H1 (cell line): Measurements from ENCODE around the gene PSORS1C1.

Experiments
- BACH1 ChIP-seq: IDR thresholded peaks from 2 replicates; pipeline ENCODE4 v1.6.1; 2012; ENCODE audit warnings: low read length, improper control_type of control experiment
- EP300 ChIP-seq, 2 experiments: IDR thresholded peaks; 1 replicate in 1 of 2; 2 replicates in 1 of 2; pipeline ENCODE4 v1.6.1; 2011 to 2012; ENCODE audit warnings: low read depth in 2 of 2, low read length in 2 of 2, mild to moderate bottlenecking in 2 of 2, borderline replicate concordance in 1 of 2, inconsistent platforms in 1 of 2, moderate library complexity in 1 of 2
- HDAC2 ChIP-seq, 2 experiments: fragments of 300-600 bp in 1 of 2; sonication (generic) in 1 of 2; IDR thresholded peaks; 2 replicates each; pipeline ENCODE4 v1.6.1; 2011 to 2012; ENCODE audit warnings: low read depth in 2 of 2, low read length in 2 of 2, mild to moderate bottlenecking in 2 of 2, moderate library complexity in 2 of 2, borderline replicate concordance in 1 of 2, inconsistent platforms in 1 of 2
- HDAC6 ChIP-seq: IDR thresholded peaks from one replicate; pipeline ENCODE4 v1.7.1; 2012; ENCODE audit warnings: low read depth, mild to moderate bottlenecking, inconsistent platforms, low read length, moderate library complexity
- JUN ChIP-seq: IDR thresholded peaks from 2 replicates; pipeline ENCODE4 v1.6.1; 2011; ENCODE audit warnings: low read depth, mild to moderate bottlenecking, improper control_type of control experiment, low read length
- PHF8 ChIP-seq: fragments of 200-600 bp; sonication (generic); conservative IDR thresholded peaks from 2 replicates; pipeline ENCODE4 v1.7.1; 2012; ENCODE audit warnings: low read depth, mild to moderate bottlenecking, inconsistent platforms, low read length, moderate library complexity
- POLR2AphosphoS5 ChIP-seq: IDR thresholded peaks from 2 replicates; pipeline ENCODE4 v1.6.1; 2011; ENCODE audit warnings: low read depth, low read length
- RAD21 ChIP-seq, 2 experiments: IDR thresholded peaks in 1 of 2; conservative IDR thresholded peaks in 1 of 2; 2 replicates each; pipeline ENCODE4 v1.6.1; 2011; ENCODE audit warnings: low read depth in 2 of 2, low read length in 2 of 2, improper control_type of control experiment in 1 of 2, inconsistent platforms in 1 of 2, mild to moderate bottlenecking in 1 of 2, moderate library complexity in 1 of 2
- RBBP5 ChIP-seq: IDR thresholded peaks from 2 replicates; pipeline ENCODE4 v1.7.1; 2012; ENCODE audit warnings: low read depth, mild to moderate bottlenecking, inconsistent platforms, low read length, moderate library complexity, borderline replicate concordance
- SIX5 ChIP-seq: IDR thresholded peaks from 2 replicates; pipeline ENCODE4 v1.6.1; 2011; ENCODE audit warnings: mild to moderate bottlenecking, low read depth, low read length
- TF ChIP-seq, protein P1 (sequence below), 3 experiments: IDR thresholded peaks; 1 replicate in 2 of 3; 2 replicates in 1 of 3; pipeline versions ENCODE4 v1.5.1 to v1.6.1; 2011; ENCODE audit warnings: low read length in 3 of 3, mild to moderate bottlenecking in 3 of 3, inconsistent platforms in 2 of 3, low read depth in 1 of 3, moderate library complexity in 1 of 3; ENCODE audit not compliant: insufficient read depth in 1 of 3; ENCODE audit errors: control extremely low read depth in 1 of 3
- TF ChIP-seq, protein P2 (sequence below): IDR thresholded peaks from 2 replicates; pipeline ENCODE4 v1.6.1; 2012; ENCODE audit warnings: inconsistent platforms

DNA sequence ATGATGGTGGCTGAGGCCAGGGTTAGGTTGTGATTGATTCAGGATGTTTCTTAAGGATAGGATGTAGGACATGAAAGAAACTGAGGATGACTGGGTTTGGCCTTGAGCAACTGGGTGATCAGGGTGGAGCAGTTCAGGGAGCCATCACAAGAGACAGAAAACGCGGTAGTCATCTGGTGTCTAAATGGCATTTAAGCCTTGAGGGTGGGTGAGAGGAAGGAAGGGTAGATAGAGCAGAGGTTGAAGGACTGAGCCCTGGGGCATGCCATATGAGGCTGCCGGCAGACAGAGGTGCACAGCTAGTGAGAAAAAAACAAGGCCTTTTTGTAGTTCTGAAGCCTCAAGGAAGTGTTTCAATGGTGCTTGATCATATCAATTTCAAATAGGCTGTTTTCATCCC, 54.0 kb downstream of the PSORS1C1 start:
- TF ChIP-seq, protein P1, sequence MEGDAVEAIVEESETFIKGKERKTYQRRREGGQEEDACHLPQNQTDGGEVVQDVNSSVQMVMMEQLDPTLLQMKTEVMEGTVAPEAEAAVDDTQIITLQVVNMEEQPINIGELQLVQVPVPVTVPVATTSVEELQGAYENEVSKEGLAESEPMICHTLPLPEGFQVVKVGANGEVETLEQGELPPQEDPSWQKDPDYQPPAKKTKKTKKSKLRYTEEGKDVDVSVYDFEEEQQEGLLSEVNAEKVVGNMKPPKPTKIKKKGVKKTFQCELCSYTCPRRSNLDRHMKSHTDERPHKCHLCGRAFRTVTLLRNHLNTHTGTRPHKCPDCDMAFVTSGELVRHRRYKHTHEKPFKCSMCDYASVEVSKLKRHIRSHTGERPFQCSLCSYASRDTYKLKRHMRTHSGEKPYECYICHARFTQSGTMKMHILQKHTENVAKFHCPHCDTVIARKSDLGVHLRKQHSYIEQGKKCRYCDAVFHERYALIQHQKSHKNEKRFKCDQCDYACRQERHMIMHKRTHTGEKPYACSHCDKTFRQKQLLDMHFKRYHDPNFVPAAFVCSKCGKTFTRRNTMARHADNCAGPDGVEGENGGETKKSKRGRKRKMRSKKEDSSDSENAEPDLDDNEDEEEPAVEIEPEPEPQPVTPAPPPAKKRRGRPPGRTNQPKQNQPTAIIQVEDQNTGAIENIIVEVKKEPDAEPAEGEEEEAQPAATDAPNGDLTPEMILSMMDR (IDR thresholded peaks at IDR 0.05; ENCODE audit: control extremely low read depth in 1 of 3, insufficient read depth in 1 of 3, low read depth in 1 of 3, low read length in 3 of 3) = no peak
- TF ChIP-seq, protein P2, sequence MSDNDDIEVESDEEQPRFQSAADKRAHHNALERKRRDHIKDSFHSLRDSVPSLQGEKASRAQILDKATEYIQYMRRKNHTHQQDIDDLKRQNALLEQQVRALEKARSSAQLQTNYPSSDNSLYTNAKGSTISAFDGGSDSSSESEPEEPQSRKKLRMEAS = no peak
- no peak for TF ChIP-seq POLR2AphosphoS5
- TF ChIP-seq PHF8 = no peak
- TF ChIP-seq EP300 (IDR thresholded peaks at IDR 0.05; ENCODE audit: borderline replicate concordance in 1 of 2, low read depth in 2 of 2, low read length in 2 of 2) = no peak
- no peak for TF ChIP-seq BACH1
- TF ChIP-seq RBBP5 = no peak
- no peak for TF ChIP-seq HDAC2 (IDR thresholded peaks at IDR 0.05; ENCODE audit: borderline replicate concordance in 1 of 2, low read depth in 2 of 2, low read length in 2 of 2)
- TF ChIP-seq RAD21 (IDR thresholded peaks at IDR 0.05 in 1 of 2, conservative IDR thresholded peaks at IDR 0.05 in 1 of 2; ENCODE audit: low read depth in 2 of 2, low read length in 2 of 2) = no peak
- no peak for TF ChIP-seq SIX5
- no peak for TF ChIP-seq HDAC6
- TF ChIP-seq JUN = no peak
